ENCODE results near the gene JAKMIP3.

The JAKMIP3 gene

DNA sequence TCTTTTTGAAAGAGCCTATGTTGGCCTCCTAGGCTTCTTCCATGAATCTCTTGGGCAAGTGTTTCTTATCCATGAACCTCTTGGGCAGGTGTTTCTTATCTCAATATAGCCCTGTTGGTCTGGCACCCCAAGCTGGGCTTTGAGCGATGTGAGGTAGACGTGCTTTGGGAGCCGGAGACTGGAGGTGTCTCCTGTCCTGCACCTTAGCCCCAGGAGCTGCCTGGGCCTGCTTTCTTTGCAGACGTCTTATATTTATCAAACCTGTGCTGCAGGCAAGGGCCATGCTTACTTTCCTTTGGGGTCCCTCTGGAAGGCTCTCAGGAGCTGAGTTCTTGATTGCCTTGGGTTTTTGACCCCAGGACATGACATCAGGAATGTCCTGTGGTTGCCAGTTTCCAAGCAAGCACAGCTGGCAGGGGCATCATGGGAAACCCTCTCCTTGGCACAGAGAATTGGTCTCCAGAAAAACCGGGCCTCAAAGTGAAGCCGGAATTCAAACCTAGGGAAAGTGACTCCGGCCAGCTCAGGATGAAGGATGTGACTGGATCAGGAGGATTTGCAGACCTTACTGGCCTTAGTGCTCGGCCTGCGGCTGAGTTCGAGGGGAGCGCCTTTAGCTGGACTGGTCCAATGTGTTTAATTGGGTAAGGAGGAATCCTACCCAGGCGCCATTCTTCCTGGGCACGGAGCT lies 2.8 kb downstream of the JAKMIP3 start:
- TF ChIP-seq, protein P1, sequence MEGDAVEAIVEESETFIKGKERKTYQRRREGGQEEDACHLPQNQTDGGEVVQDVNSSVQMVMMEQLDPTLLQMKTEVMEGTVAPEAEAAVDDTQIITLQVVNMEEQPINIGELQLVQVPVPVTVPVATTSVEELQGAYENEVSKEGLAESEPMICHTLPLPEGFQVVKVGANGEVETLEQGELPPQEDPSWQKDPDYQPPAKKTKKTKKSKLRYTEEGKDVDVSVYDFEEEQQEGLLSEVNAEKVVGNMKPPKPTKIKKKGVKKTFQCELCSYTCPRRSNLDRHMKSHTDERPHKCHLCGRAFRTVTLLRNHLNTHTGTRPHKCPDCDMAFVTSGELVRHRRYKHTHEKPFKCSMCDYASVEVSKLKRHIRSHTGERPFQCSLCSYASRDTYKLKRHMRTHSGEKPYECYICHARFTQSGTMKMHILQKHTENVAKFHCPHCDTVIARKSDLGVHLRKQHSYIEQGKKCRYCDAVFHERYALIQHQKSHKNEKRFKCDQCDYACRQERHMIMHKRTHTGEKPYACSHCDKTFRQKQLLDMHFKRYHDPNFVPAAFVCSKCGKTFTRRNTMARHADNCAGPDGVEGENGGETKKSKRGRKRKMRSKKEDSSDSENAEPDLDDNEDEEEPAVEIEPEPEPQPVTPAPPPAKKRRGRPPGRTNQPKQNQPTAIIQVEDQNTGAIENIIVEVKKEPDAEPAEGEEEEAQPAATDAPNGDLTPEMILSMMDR (IDR thresholded peaks at IDR 0.05; ENCODE audit: control extremely low read depth, extremely low read depth, low read depth, missing control alignments): no peak
- ChIA-PET CTCF (interaction anchor here (0.8 kb wide), 1 partner anchor 73 kb away, joined by 3 read pairs; no protein-coding TSS in a partner anchor), POLR2A (no interaction called here)
- DNase-seq (ENCODE audit: extremely low spot score): no peak

DNA sequence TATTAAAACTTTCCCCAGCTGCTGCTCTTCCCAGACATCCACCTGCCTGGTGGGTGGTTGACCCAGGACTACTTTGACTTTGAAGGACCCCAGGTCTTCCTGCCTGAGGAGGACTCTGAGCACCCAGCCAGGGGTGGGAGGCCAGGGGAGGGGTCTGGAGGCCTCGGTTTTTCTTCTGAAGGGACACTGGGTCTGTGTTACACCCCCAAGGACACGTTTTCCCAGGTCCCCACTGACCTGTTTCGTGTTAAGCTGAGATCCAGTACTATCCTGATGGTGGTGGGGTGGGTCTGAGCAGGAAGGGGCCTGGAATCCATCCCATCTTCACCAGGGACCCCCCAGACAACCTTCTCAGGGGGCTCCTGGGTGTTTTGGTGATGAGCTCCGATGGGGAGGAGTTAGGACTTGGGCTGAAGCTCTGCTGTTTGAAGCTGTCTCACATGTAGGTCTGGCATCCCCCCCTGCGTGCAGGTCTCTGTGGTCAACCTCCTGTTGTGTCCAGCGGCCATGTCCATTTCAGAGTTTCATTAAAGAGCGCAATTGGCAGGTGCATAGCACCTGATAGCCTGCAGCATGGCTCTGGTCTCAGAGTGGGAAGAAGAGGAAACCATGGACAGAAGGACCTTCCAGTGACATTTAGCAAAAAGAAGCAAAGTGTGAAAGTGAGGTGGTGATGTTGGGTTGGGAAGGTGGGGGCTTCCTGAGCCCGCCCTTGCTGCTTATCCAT lies 3.5 kb downstream of the JAKMIP3 start:
- ChIA-PET CTCF (interaction anchor here (0.8 kb wide), 1 partner anchor 73 kb away, joined by 3 read pairs; no protein-coding TSS in a partner anchor), POLR2A (no interaction called here)
- TF ChIP-seq, protein P1 (IDR thresholded peaks at IDR 0.05; ENCODE audit: control extremely low read depth, extremely low read depth, low read depth, missing control alignments): no peak
- no peak for DNase-seq (ENCODE audit: extremely low spot score)

DNA sequence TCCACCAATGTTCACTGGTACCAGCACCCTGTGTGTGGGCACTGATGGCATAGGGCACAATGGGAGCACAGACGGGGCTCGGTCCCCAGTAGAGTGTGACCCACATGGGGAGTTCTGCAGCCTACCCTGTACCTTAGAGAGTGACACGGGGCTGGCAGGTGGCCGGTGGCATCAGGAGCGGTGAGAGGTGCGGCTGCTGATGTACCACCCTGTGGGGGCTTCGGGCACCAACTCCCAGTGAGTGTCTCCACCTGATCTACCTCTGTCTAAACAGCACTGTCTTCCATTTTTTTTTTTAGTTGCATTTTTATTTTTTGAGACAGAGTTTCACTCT lies 4.1 kb downstream of the JAKMIP3 start:
- POLR2A ChIA-PET: no interaction called here
- DNase-seq (ENCODE audit: extremely low spot score): no peak
- TF ChIP-seq, protein P1 (IDR thresholded peaks at IDR 0.05; ENCODE audit: control extremely low read depth, extremely low read depth, low read depth, missing control alignments): no peak
- CTCF ChIA-PET: no interaction called here

DNA sequence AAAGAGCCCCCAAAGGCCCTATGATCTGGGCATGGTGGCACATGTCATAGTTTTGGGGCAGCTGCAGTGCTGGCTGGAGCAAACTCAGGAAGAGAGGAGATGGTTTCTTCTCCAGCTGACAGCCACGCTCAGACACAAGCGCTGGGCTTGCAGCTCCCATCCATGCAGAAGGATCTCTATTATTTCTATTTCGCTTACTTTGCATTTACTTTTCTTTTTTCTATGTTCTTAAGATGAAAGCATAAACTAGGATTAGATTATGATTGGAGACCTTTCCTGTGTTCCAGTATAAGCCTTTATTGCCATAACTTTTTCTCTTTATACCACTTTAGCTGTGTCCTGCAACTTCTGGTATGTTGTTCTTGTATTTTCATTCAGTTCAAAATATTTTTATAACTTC lies 5.0 kb downstream of the JAKMIP3 start:
- POLR2A ChIA-PET: no interaction called here
- CTCF ChIA-PET: no interaction called here
- no peak for DNase-seq (ENCODE audit: extremely low spot score)
- TF ChIP-seq, protein P1 (IDR thresholded peaks at IDR 0.05; ENCODE audit: control extremely low read depth, extremely low read depth, low read depth, missing control alignments): no peak

DNA sequence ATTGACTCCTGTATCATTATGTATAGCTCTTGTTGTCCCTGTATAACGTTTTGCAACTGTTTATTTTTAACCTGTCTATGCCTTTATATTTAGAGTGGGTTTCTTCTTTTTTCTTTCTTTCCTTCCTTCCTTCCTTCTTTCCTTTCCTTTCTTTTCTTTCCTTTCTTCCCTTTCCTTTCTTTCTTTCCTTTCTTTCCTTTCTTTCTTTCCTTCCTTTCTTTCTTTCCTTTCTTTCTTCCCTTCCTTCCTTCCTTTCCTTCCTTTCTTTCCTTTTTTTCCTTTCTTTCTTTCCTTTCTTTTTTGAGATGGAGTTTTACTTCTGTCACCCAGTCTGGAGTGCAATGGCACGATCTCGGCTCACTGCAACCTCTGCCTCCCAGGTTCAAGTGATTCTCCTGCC lies 5.9 kb downstream of the JAKMIP3 start:
- TF ChIP-seq, protein P1 (IDR thresholded peaks at IDR 0.05; ENCODE audit: control extremely low read depth, extremely low read depth, low read depth, missing control alignments): no peak
- ChIA-PET CTCF (no interaction called here), POLR2A (no interaction called here)
- DNase-seq (ENCODE audit: extremely low spot score): no peak

DNA sequence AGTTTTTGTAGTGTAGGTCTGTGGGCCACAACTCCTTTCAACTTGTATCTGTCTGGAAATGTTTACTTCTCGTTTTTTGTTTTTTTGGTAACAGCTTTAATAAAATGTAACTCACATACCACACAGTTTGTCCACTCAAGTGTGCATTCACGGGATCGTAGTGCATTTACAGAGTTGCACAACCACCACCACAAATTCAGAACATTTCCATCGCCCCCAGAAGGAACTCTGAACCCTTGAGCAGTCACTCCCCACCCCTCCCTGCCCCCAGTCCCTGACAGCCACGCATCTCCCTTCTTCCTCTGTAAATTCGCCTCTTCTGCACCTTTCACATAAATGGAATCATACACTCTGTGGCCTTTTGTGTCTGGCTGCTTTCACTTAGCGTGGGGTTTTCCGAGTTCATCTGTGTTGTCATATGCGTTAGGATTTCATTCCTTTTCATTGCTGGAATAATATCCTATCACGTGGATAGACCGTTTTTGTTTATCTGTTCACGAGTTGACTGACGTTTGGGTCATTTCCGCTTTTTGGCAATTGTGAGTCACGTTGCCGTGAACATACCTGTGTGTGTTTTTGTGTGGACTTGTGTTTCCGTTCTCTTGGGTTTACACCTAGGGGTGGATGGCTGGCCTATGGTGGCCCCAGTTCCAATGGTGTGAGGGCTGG lies 10.3 kb downstream of the JAKMIP3 start:
- TF ChIP-seq, protein P1 (IDR thresholded peaks at IDR 0.05; ENCODE audit: control extremely low read depth, extremely low read depth, low read depth, missing control alignments): no peak
- no peak for DNase-seq (ENCODE audit: extremely low spot score)
- ChIA-PET CTCF (no interaction called here), POLR2A (no interaction called here)

All from GM10248 (cell line).